ENCODE measurements around the gene RUNX1. TPM values are rescaled to one million over a fixed set of nuclear protein-coding genes. Genes with fewer than 3 reads are reported as not detected.

RUNX1 gene
- total and polyA plus RNA-seq, 10 of the 15 experiments (the other 5 are each of a cell fraction or from before 2014, with no cell fraction given) = 0.90 to 15.2 (median 4.1) TPM

DNA sequence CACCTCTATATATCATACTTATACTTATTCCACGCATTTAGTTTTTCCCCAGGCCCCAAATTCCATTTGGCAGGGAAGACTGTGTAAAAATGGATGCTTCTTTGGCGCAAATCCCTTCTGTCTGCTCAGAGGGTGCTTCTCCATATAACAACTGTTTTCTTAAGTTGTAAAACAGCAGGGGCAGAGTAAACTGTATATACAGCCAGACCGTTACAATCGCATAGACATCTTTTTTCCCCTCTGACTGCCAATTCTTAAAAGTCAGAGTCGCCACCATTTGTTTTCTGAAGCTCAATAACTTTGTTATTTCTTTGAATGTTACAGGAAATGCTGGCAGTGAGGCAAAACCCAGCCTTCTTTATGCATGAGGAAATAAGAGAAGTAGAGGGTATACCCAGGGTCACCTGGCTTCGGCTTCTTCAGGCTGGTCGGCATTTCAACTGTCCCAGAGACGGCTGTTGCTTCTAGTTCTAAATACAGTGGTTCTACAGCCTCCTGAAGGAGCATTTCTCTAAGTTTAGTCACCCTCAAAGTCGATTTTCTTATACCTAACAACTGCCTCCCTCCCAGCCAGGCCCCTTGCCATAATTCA lies 191.9 kb downstream of the RUNX1 start (continued):
- TF ChIP-seq, protein P1, sequence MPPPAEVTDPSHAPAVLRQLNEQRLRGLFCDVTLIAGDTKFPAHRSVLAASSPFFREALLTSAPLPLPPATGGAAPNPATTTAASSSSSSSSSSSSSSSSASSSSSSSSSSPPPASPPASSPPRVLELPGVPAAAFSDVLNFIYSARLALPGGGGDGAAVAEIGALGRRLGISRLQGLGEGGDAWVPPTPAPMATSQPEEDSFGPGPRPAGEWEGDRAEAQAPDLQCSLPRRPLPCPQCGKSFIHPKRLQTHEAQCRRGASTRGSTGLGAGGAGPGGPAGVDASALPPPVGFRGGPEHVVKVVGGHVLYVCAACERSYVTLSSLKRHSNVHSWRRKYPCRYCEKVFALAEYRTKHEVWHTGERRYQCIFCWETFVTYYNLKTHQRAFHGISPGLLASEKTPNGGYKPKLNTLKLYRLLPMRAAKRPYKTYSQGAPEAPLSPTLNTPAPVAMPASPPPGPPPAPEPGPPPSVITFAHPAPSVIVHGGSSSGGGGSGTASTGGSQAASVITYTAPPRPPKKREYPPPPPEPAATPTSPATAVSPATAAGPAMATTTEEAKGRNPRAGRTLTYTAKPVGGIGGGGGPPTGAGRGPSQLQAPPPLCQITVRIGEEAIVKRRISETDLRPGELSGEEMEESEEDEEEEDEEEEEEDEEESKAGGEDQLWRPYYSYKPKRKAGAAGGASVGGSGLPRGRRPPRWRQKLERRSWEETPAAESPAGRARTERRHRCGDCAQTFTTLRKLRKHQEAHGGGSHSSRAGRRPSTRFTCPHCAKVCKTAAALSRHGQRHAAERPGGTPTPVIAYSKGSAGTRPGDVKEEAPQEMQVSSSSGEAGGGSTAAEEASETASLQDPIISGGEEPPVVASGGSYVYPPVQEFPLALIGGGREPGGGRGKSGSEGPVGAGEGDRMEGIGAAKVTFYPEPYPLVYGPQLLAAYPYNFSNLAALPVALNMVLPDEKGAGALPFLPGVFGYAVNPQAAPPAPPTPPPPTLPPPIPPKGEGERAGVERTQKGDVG (CRISPR knock-in tag; IDR thresholded peaks at IDR 0.05) = no peak
- TF ChIP-seq PAX8 (IDR thresholded peaks at IDR 0.05) (no peak), RBBP5 (conservative IDR thresholded peaks at IDR 0.05) (no peak)

DNA sequence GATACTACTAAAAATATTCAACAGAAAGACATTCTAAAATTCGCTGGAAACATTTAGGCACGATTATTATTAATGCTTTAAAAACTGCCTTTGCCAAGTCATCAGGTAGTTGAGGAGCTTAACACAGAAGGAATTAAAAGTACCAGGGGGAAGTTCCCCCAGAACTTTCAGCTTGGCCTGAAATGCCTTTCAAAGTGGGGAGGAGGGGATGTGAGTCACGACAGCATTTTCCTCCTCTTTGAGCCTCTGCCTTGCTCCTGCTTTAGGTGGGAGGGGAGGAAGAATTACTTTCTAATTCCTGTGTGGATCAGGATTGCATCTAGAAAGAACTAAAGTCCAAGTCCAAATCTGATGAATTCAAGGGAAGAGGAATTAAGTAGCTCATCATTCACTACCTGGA lies 196.7 kb downstream of the RUNX1 start:
- intact Hi-C loops (cut with micrococcal nuclease; ENCODE audit: unreplicated experiment) (no loop called here), in situ Hi-C loops (cut with MboI) (loop anchor here (25.0 kb wide), 2 partner anchors 840 to 1590 kb away; partner anchors contain the start of gene IL10RB)
- no peak overlapping the region for H3K27ac ChIP-seq (ENCODE audit: control insufficient read depth, insufficient read depth)
- DNase-seq (ENCODE audit: low read depth, low spot score) = no peak
- H3K27me3 ChIP-seq (replicated peaks in 1 of 2; ENCODE audit: control insufficient read depth in 2 of 2, insufficient read depth in 2 of 2, low read length in 1 of 2) = no peaks in the 10 kb centered on the region
- ChIA-PET SMC1A (ENCODE audit: uncharacterized antibody, unreplicated experiment) (interaction anchor here (1.8 kb wide), 1 partner anchor 11 kb away, joined by 4 read pairs; no protein-coding TSS in a partner anchor), CTCF (no interaction called here), RAD21 (ENCODE audit: unreplicated experiment) (no interaction called here), POLR2A (no interaction called here)
- no peak for FAIRE-seq
- no peak overlapping the region for H2AFZ ChIP-seq (ENCODE audit: control insufficient read depth, low read depth, low read length)
- TF ChIP-seq CHD2 (IDR thresholded peaks at IDR 0.05; ENCODE audit: borderline replicate concordance, low read depth, low read length) (no peak), HCFC1 (IDR thresholded peaks at IDR 0.05; ENCODE audit: low read length) (no peak), SRF (IDR thresholded peaks at IDR 0.05; ENCODE audit: low read depth in 2 of 2, low read length in 2 of 2) (no peak)
- H3K36me3 ChIP-seq (ENCODE audit: control insufficient read depth in 2 of 2, insufficient read depth in 2 of 2, low read length in 1 of 2) = peaks cover 0 to 2% of the 10 kb centered on the region in 2 experiments; a peak in 2 of 4 replicates
- no TSS peak for BruUV-seq (replicated peaks)
- H3K4me1 ChIP-seq (ENCODE audit: control insufficient read depth, insufficient read depth, low read length) = no peaks in the 10 kb centered on the region
- no peak overlapping the region for H3K4me3 ChIP-seq
- H3K9me3 ChIP-seq (replicated peaks; ENCODE audit: control insufficient read depth, insufficient read depth, low read length) = no peaks in the 10 kb centered on the region; the same call in 2 of the 3 replicates
- H4K20me1 ChIP-seq (ENCODE audit: control insufficient read depth, insufficient read depth) = peaks cover 2% of the 10 kb centered on the region; the same call in 1 of the 2 replicates
- H3K9ac ChIP-seq (ENCODE audit: control insufficient read depth, insufficient read depth, low read length) = no peak overlapping the region
- WGBS (ENCODE audit: insufficient coverage, insufficient replicate concordance, low lambda C conversion rate, missing lambda C conversion rate) = 90% methylated on average over 3 of the region's 3 CpGs
- no peak overlapping the region for H3K4me2 ChIP-seq (ENCODE audit: control insufficient read depth, insufficient read depth)
- ATAC-seq = no peak
- no peaks in the 10 kb centered on the region for H3K79me2 ChIP-seq (ENCODE audit: control insufficient read depth, insufficient read depth, low read length)

Measured in GM12878 (cell line).